ENCODE results near the gene WBP11. TPM values are rescaled to one million over a fixed set of nuclear protein-coding genes. Genes with fewer than 3 reads are reported as not detected.
A peak's percentile ranks its signal among the peaks of the same experiment; 100 is the strongest.

The WBP11 gene
- total RNA-seq, 4 donors from 2014 or later: 16.7 to 24.4 (median 19.7) TPM

- DNase-seq (ENCODE audit: low spot score in 2 of 2): no peak
- peaks cover 50% of the 10 kb centered on the region for H3K36me3 ChIP-seq
- H3K4me1 ChIP-seq: no peaks in the 10 kb centered on the region
- no peak overlapping the region for H3K4me3 ChIP-seq
- H3K27ac ChIP-seq: no peak overlapping the region
- TF ChIP-seq POLR2A (IDR thresholded peaks at IDR 0.05): no peak
- TF ChIP-seq, protein P1, sequence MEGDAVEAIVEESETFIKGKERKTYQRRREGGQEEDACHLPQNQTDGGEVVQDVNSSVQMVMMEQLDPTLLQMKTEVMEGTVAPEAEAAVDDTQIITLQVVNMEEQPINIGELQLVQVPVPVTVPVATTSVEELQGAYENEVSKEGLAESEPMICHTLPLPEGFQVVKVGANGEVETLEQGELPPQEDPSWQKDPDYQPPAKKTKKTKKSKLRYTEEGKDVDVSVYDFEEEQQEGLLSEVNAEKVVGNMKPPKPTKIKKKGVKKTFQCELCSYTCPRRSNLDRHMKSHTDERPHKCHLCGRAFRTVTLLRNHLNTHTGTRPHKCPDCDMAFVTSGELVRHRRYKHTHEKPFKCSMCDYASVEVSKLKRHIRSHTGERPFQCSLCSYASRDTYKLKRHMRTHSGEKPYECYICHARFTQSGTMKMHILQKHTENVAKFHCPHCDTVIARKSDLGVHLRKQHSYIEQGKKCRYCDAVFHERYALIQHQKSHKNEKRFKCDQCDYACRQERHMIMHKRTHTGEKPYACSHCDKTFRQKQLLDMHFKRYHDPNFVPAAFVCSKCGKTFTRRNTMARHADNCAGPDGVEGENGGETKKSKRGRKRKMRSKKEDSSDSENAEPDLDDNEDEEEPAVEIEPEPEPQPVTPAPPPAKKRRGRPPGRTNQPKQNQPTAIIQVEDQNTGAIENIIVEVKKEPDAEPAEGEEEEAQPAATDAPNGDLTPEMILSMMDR (IDR thresholded peaks at IDR 0.05): no peak
- no peak for TF ChIP-seq POLR2AphosphoS5 (IDR thresholded peaks at IDR 0.05)
- TF ChIP-seq EP300 (IDR thresholded peaks at IDR 0.05): no peak
- H3K9me3 ChIP-seq: no peaks in the 10 kb centered on the region
- no peaks in the 10 kb centered on the region for H3K27me3 ChIP-seq
- 91% methylated on average over 3 of the region's 3 CpGs for WGBS
These were observed 17.7 kb downstream of the WBP11 start for GRCh38 chr12:14785568-14785967.

DNA sequence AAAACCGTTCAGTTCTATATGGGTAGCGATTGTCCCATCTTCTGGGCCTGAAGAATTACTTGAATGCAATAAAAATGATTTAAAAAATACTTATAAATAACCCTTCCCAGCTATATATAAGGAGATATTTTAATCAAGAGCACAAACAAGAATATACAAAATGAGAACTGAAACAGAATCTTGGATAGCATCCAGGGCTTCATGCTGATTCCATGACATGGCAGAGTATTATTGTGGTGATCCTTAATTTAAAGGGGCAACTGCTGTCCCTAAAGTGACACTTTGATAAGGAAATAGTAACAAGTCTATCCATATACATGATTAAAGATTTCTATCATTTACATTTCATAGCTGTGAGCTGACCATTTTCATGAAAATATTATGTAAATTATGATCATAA, 18.8 kb downstream of the WBP11 start:
- DNase-seq (ENCODE audit: low spot score in 2 of 2): no peak
- no peaks in the 10 kb centered on the region for H3K4me1 ChIP-seq
- no peaks in the 10 kb centered on the region for H3K9me3 ChIP-seq
- H3K27ac ChIP-seq: peak overlapping the region; percentile 7
- H3K4me3 ChIP-seq: no peak overlapping the region
- 90% methylated on average over 2 of the region's 2 CpGs for WGBS
- peaks cover 39% of the 10 kb centered on the region for H3K36me3 ChIP-seq
- no peak for TF ChIP-seq POLR2AphosphoS5 (IDR thresholded peaks at IDR 0.05)
- no peak for TF ChIP-seq POLR2A (IDR thresholded peaks at IDR 0.05)
- no peak for TF ChIP-seq EP300 (IDR thresholded peaks at IDR 0.05)
- TF ChIP-seq, protein P1 (IDR thresholded peaks at IDR 0.05): no peak
- H3K27me3 ChIP-seq: no peaks in the 10 kb centered on the region

DNA sequence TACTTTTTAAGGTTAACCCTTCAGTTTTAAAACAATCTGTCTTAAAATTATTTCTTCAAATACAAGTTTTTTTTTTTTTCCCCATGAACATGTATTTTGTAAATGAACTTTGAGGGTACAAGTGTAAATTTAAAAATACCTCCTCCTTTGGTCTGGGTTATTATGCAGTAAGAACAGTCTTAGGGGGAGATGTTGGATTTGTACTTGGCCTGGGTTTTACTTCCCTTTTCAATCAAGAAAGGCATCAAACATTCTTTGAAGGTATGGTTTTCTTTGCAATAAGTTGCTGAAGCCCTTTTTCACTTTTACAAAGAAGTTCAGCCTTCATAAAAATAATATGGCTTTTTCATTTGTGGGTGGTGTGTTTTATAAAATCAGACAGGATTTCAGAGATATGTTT, 20.5 kb downstream of the WBP11 start:
- DNase-seq (ENCODE audit: low spot score in 2 of 2): no peak
- Histone ChIP-seq H3K27me3 (no peaks in the 10 kb centered on the region), H3K9me3 (no peaks in the 10 kb centered on the region), H3K36me3 (peaks cover 22% of the 10 kb centered on the region), H3K4me3 (no peak overlapping the region), H3K27ac (no peak overlapping the region), H3K4me1 (no peaks in the 10 kb centered on the region)
- no peak for TF ChIP-seq EP300 (IDR thresholded peaks at IDR 0.05)
- no peak for TF ChIP-seq POLR2AphosphoS5 (IDR thresholded peaks at IDR 0.05)
- no peak for TF ChIP-seq POLR2A (IDR thresholded peaks at IDR 0.05)
- TF ChIP-seq, protein P1 (IDR thresholded peaks at IDR 0.05): no peak

DNA sequence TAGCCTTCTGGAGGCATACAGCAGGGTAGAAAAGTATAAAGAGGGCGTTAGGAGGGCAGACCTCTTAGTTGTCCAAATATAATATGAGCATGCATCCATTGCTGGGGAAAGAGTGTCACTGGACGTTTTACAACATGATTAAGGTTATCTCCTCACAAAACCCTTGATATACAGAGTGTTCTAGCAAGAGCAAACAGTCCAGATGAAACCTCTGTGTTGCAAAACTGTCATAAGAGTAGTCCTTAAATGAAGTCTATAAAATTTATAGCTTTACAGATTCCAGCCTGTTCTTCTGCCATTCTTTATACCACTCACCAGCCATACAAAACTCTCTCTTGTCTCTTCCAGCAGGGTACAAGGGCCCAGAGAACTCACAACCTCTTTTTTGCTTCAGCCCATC, 21.7 kb downstream of the WBP11 start:
- H3K4me3 ChIP-seq: no peak overlapping the region
- H3K27ac ChIP-seq: no peak overlapping the region
- H3K36me3 ChIP-seq: peaks cover 10% of the 10 kb centered on the region
- TF ChIP-seq EP300 (IDR thresholded peaks at IDR 0.05): no peak
- TF ChIP-seq POLR2AphosphoS5 (IDR thresholded peaks at IDR 0.05): no peak
- TF ChIP-seq, protein P1 (IDR thresholded peaks at IDR 0.05): no peak
- TF ChIP-seq POLR2A (IDR thresholded peaks at IDR 0.05): no peak
- peaks cover 5% of the 10 kb centered on the region for H3K4me1 ChIP-seq
- H3K27me3 ChIP-seq: no peaks in the 10 kb centered on the region
- DNase-seq (ENCODE audit: low spot score in 2 of 2): no peak
- 78% methylated on average over 2 of the region's 2 CpGs for WGBS
- no peaks in the 10 kb centered on the region for H3K9me3 ChIP-seq

DNA sequence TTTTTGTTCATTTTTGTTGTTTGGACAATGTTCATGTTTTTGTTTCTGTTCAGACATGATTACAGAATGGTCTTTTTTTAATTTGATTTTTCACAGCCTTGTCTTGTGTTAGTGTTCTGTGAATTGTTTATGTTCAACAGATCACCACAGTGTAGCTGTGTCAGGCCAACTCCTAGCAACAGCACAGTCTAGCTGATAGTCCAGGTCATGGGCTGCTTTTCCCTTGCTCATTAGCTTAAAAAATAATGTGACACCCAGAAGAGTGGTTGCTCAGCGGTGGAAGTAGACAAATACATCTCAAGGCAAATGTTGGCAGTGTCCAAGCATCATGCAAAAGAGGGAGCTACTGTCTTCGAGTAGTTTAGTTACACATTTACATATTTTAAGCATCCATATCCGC, 22.4 kb downstream of the WBP11 start:
- no peak overlapping the region for H3K4me3 ChIP-seq
- no peaks in the 10 kb centered on the region for H3K9me3 ChIP-seq
- H3K36me3 ChIP-seq: peaks cover 9% of the 10 kb centered on the region
- no peak for TF ChIP-seq EP300 (IDR thresholded peaks at IDR 0.05)
- no peak for TF ChIP-seq POLR2AphosphoS5 (IDR thresholded peaks at IDR 0.05)
- TF ChIP-seq, protein P1 (IDR thresholded peaks at IDR 0.05): no peak
- no peak for TF ChIP-seq POLR2A (IDR thresholded peaks at IDR 0.05)
- peaks cover 12% of the 10 kb centered on the region for H3K4me1 ChIP-seq
- H3K27ac ChIP-seq: no peak overlapping the region
- DNase-seq (ENCODE audit: low spot score in 2 of 2): no peak
- WGBS: 88% methylated on average over 3 of the region's 3 CpGs
- H3K27me3 ChIP-seq: no peaks in the 10 kb centered on the region
